Fibroblast of the conjunctiva (primary cell): ENCODE measurements around the gene NPAS3.

Experiments used
- DNase-seq: peaks from one replicate; pipeline ENCODE4 v3.0.0-alpha.2; 2010; ENCODE audit warnings: low read depth

NPAS3 gene

GRCh38 chr14:33480887-33481184 lies 542.2 kb downstream of the NPAS3 start:
- no peak for DNase-seq

DNA sequence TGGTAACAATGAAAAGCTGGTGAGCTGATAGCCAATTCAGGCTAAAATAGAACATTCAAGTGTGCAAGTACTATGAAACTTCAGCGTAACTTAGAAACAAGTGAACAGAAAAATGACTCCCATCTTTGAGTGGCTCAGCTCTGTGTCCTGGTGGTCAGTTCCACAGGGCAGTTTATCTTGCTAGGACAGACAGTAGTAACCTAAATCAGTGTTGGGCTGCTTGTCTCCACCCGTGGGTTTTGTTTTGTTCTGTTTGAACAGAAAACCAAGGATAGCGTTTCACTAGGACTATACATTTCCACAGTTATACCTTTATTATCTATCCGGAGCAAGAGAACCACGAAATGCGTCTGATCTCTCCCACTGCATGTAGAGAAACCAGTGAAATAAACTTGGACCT lies 544.4 kb downstream of the NPAS3 start:
- DNase-seq = no peak

DNA sequence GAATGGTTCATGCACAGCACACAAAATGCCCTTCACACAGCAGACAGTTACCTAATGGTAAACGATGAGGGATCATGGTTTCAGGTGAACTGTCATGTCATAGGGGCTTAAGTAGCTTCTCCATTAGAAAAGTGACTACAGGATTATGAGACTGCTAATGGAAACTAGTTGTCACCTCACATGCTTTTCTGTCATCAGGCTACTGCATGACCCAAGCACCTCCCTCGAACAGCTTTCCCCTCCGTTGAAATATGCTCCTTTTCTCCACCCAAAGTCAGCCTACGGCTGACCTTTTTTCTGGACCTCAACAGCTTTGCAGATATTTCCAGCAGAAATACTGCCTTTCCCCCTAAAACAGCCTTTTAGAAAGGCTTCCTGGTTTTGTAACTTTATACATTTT lies 544.9 kb downstream of the NPAS3 start:
- no peak for DNase-seq

GRCh38 chr14:33484264-33484663 lies 545.6 kb downstream of the NPAS3 start:
- no peak for DNase-seq

DNA sequence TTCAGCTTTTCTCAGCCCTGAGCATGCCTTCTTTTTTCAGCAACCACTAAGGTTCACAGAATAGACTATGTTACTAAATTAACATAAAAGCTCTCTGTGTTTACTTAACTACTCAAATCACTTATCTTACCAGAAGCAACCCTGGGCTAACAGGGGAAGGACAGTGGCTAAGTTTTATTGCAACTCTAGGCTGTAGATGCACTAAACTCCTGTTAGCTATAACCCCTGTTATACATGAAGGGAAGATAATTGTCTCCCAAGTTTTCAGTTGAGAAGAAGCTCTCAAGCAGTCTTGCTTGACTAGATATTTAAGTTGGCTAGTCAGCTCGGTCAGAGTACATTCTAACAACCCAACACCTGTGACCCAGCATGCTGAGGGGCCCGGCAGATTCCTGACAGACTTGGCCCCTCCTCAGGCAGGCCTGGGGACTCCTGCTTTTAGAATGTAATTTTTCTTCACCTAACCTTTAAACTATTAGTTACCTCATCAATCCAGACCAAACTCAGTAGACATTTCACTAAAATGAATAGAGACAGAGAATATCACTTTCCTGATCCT lies 547.7 kb downstream of the NPAS3 start:
- no peak for DNase-seq

GRCh38 chr14:33488582-33488981 lies 549.9 kb downstream of the NPAS3 start:
- DNase-seq = no peak

- no peak for DNase-seq
Observed at GRCh38 chr14:33490555-33490954, 551.9 kb downstream of the NPAS3 start.

GRCh38 chr14:33491112-33491511 lies 552.4 kb downstream of the NPAS3 start:
- DNase-seq = no peak

DNA sequence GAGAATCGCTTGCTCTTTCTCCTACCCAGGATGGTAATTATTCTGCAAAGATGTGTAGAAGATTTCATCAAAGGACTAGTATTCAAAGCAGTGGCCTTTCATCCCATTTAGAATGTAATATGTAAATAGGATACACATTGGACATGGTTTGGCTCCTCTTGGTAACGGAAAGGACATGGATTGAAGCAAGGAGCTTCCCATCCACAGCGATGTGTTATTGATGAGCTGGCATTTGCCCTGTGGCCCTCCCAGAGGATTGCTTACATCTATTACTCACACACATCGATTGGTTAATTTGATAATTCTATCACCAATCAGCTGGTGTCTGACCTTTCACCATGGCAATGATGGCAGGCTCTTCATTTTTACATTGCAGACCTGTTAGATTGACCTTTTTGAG lies 553.8 kb downstream of the NPAS3 start:
- DNase-seq = no peak

DNA sequence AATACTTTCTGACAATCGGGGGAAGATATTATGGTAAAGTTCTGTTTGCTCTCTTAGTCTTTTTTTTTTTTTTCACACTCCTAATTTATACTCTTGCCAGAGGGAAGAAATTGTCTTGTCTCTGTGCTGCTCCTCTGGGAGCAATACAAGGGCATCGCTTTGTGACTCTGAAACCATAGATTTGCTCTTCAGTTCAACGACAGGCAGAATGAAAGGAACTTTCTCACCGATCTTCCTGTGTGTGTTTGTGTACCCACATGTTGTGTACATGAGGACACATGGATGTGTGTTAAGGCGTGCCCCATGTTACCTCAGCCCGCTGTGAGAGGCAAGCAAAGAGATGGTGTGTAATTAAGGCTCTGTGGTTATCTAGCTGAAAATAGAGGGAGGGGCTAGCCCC lies 554.6 kb downstream of the NPAS3 start:
- no peak for DNase-seq

GRCh38 chr14:33493990-33494389 lies 555.3 kb downstream of the NPAS3 start:
- DNase-seq = no peak

DNA sequence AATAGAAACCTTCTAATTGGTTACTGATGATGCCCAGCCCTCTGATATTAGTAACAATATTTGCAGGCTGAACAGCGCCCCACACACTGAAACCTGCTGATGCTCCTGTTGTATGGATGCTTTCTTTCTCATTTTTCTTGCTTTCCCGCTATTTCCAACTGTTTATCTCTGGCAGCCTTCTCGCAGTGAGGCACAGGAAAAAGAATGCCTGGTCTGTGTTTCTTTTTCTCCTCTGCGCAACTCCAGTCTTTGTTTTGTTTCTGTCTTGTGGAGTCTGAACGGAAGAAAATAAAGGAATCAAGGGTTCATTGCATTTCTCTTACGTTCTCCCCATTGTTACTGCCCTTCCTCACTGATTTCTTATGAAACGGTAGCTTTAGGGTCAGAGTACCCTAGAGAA lies 561.0 kb downstream of the NPAS3 start:
- DNase-seq = no peak

- DNase-seq = no peak
Observed at GRCh38 chr14:33504246-33505099, 565.8 kb downstream of the NPAS3 start.

DNA sequence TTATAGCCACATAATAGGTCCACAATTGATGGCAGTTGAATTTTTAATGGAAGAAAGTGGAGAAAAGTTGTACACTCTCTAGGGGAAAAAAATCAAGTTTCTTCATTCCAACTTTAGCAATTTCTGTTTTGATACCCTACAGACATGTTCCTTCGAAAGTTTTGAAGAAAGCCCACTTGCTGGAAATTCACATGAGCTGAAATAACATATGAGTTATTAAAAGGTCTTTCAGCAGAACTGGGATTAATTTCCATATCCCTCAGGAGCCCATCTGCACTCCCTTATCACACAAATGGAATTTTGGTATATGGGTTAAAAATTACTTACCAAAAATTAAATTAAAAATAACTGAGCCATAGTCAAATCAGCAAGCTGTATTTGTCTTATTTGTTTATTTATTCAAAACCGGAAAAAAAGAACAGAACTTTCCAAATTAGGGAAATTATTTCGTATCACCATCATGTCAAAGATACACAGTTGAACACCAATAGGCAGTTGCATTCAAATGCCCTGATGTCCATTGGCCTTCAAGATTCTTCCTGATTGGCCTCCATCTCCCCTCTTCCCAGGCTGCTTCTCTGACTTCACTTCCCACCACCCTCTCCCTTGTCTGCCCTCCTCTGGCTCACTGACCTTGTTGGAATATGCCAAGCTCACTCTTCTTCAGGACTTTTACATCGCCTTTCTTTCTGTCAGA lies 566.7 kb downstream of the NPAS3 start:
- DNase-seq = no peak

DNA sequence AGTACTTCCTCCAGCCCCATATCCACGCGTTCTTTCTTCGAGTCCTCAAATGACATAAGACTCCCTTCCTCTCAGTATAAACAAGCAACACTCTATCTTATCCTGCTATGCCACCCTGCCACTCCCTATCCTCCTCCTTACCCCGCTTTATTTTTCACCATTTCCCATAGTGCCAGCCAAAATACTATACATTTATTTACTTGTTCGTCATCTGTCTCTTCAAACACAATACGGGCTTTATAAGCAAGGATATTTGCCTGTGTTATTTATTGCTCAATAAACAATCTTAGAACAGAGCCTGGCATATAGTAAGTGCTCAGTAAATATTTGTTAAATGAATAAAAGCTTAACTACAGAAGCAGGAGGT lies 567.3 kb downstream of the NPAS3 start:
- no peak for DNase-seq

GRCh38 chr14:33508126-33509062 lies 569.7 kb downstream of the NPAS3 start:
- no peak for DNase-seq

GRCh38 chr14:33509454-33509853 lies 570.8 kb downstream of the NPAS3 start:
- no peak for DNase-seq

GRCh38 chr14:33510063-33510481 lies 571.4 kb downstream of the NPAS3 start:
- DNase-seq = no peak

- DNase-seq = no peak
Observed at GRCh38 chr14:33510991-33511390, 572.3 kb downstream of the NPAS3 start.

GRCh38 chr14:33511851-33512640 lies 573.4 kb downstream of the NPAS3 start:
- no peak for DNase-seq

GRCh38 chr14:33515441-33515840 lies 576.8 kb downstream of the NPAS3 start:
- DNase-seq = no peak

DNA sequence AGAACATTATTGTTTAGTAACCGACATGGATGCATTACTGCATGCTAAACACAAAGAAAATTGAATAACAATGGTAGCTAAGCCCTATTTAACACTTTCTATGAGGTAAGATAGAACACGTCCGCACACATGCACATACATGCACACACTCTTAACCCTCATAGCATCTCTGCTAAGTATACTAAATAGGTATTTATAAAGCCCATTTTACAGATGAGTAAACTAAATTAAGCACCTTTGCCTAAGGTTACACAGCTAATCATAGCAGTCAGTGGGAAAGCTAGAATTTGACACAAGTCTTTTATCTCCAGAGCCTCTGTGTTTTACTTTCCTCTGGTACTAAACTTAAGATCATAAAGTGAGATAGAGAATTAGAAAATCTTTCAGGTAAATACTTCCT lies 577.2 kb downstream of the NPAS3 start:
- no peak for DNase-seq
